ENCODE data around the gene GPR161. TPM values are rescaled to one million over a fixed set of nuclear protein-coding genes. Genes with fewer than 3 reads are reported as not detected.

The GPR161 gene
- total and polyA plus RNA-seq, 9 of the 15 experiments (the other 6 are each of a cell fraction or from before 2014, with no cell fraction given) = 0.15 to 2.4 (median 0.76) TPM

GRCh38 chr1:168161459-168161858 is 24.7 kb upstream of the GPR161 start (continued):
- TF ChIP-seq THRA (IDR thresholded peaks at IDR 0.05) = no peak
- TF ChIP-seq SAFB2 (IDR thresholded peaks at IDR 0.05; ENCODE audit: borderline replicate concordance, low read depth, low read length, severe bottlenecking) = no peak
- peak; percentile 47 for TF ChIP-seq RFX1 (IDR thresholded peaks at IDR 0.05)
- TF ChIP-seq ZBTB11 (CRISPR knock-in tag; IDR thresholded peaks at IDR 0.05) = no peak
- TF ChIP-seq SP1 (CRISPR knock-in tag; IDR thresholded peaks at IDR 0.05) = no peak
- no peak for TF ChIP-seq PREB (CRISPR knock-in tag; IDR thresholded peaks at IDR 0.05)
- no peak for TF ChIP-seq NR2C2 (CRISPR knock-in tag; IDR thresholded peaks at IDR 0.05)
- TF ChIP-seq NR2C2 (tag; IDR thresholded peaks at IDR 0.05) = no peak
- no peak for TF ChIP-seq MEIS2 (IDR thresholded peaks at IDR 0.05; ENCODE audit: partially characterized antibody)
- no peak for TF ChIP-seq FOXJ2 (tag; IDR thresholded peaks at IDR 0.05)
- TF ChIP-seq NFXL1 (CRISPR knock-in tag; IDR thresholded peaks at IDR 0.05) = no peak
- peak; percentile 83 for TF ChIP-seq TAL1 (IDR thresholded peaks at IDR 0.05)
- peak; percentile 49; the same call in 1 of the 2 replicates for TF ChIP-seq NFIX (CRISPR knock-in tag; IDR thresholded peaks at IDR 0.05; ENCODE audit: low read depth)
- TF ChIP-seq ZNF217 (CRISPR knock-in tag; IDR thresholded peaks at IDR 0.05) = no peak
- TF ChIP-seq CEBPG (CRISPR knock-in tag; IDR thresholded peaks at IDR 0.05) = no peak
- no peak for TF ChIP-seq CEBPG (tag; conservative IDR thresholded peaks at IDR 0.05 in 1 of 2, IDR thresholded peaks at IDR 0.05 in 1 of 2)
- no peak for TF ChIP-seq TCFL5 (CRISPR knock-in tag; conservative IDR thresholded peaks at IDR 0.05)

Data from K562 (cell line).